HFFc6 (cell line): Measurements from ENCODE around the gene FBP2. TPM values are rescaled to one million over a fixed set of nuclear protein-coding genes. Genes with fewer than 3 reads are reported as not detected.

Source experiments
- DNase-seq: peaks from one replicate; pipeline ENCODE4 v3.0.0-alpha.2; 2018
- H3K27ac Mint-ChIP-seq: 2 replicates; pipeline ENCODE4 v1.8.0; 2020; ENCODE audit warnings: mild to moderate bottlenecking, mixed read lengths
- H3K27me3 Mint-ChIP-seq: 2 replicates; pipeline ENCODE4 v1.8.0; 2021; ENCODE audit warnings: mild to moderate bottlenecking, moderate library complexity, mixed read lengths; ENCODE audit not compliant: insufficient read depth
- H3K36me3 Mint-ChIP-seq: 2 replicates; pipeline ENCODE4 v1.8.0; 2021; ENCODE audit warnings: low read depth, mixed read lengths
- H3K4me1 Mint-ChIP-seq: 2 replicates; pipeline ENCODE4 v1.8.0; 2020; ENCODE audit warnings: low read depth, mixed read lengths
- H3K4me3 Mint-ChIP-seq: 2 replicates; pipeline ENCODE4 v1.8.0; 2020; ENCODE audit warnings: mild to moderate bottlenecking, moderate library complexity, mixed read lengths
- H3K9me3 Mint-ChIP-seq: 2 replicates; pipeline ENCODE4 v1.8.0; 2020; ENCODE audit warnings: mild to moderate bottlenecking, mixed read lengths
- CTCF ChIP-seq: fragments of 200-600 bp; sonication (generic); IDR thresholded peaks from 2 replicates; pipeline ENCODE4 v1.5.0; 2021; ENCODE audit warnings: antibody characterized with exemption, mild to moderate bottlenecking
- total RNA-seq, 6 experiments: library from RNA; stranded (reverse); fragmentation: NEBNext Ultra II Directional; extraction: Animal tissue kit (Norgen Biotek cat#: 25700); gene quantifications; 2 replicates in 1 of 6; 3 replicates in 5 of 6; pipeline ENCODE4 v1.2.3, GENCODE V29; 2021

FBP2 gene
- total RNA-seq, 6 experiments from 2014 or later = not detected

- no peaks in the 10 kb centered on the region for H3K9me3 Mint-ChIP-seq
Observed at GRCh38 chr9:94560237-94560636, 33.4 kb downstream of the FBP2 start.

DNA sequence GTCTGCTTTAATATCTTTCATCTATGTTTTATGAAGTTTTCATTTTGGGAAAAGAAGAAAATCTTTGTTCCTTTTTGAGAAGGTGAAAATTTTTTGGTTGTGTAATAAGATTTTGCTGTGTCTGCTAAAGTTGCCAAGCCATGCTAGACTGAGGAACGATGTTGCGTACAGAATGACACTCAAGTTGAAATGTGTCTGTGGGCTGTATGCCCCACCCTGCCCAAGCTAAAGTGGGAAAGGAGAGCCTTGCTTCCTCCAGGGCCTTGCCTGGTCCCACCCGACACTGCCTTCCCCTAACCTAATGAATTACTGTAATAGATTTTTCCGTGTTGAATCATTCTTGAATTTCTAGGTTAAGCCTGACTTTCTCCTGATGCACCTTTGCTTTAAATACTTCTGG is 36.2 kb downstream of the FBP2 start:
- peaks cover 4% of the 10 kb centered on the region for H3K27me3 Mint-ChIP-seq
- DNase-seq = no peak
- no peaks in the 10 kb centered on the region for H3K36me3 Mint-ChIP-seq
- peaks cover 8% of the 10 kb centered on the region for H3K4me1 Mint-ChIP-seq
- no peaks in the 10 kb centered on the region for H3K9me3 Mint-ChIP-seq
- no peak overlapping the region for H3K4me3 Mint-ChIP-seq
- no peak overlapping the region for H3K27ac Mint-ChIP-seq
- TF ChIP-seq CTCF = no peak

More at GRCh38 chr9:94560237-94560636, 33.4 kb downstream of the FBP2 start:
- H3K4me3 Mint-ChIP-seq = no peak overlapping the region
- H3K36me3 Mint-ChIP-seq = no peaks in the 10 kb centered on the region
- H3K27me3 Mint-ChIP-seq = peaks cover 2% of the 10 kb centered on the region
- DNase-seq = no peak
- H3K4me1 Mint-ChIP-seq = peaks cover 8% of the 10 kb centered on the region
- H3K27ac Mint-ChIP-seq = no peak overlapping the region
- TF ChIP-seq CTCF = no peak

GRCh38 chr9:94554439-94555331 is 38.9 kb downstream of the FBP2 start, which contains the start of gene PCAT7:
Gene PCAT7 (plus strand): TSS chr9:94555083.
- Mint-ChIP-seq H3K4me1 (peaks cover 8% of the 10 kb centered on the region), H3K9me3 (no peaks in the 10 kb centered on the region), H3K27me3 (peaks cover 2% of the 10 kb centered on the region), H3K36me3 (no peaks in the 10 kb centered on the region), H3K4me3 (no peak within 1 kb of the TSS), H3K27ac (no peak within 1 kb of the TSS)
- TF ChIP-seq CTCF = peak; percentile 65
- DNase-seq = peak; percentile 11

- Mint-ChIP-seq H3K4me1 (peaks cover 8% of the 10 kb centered on the region), H3K27me3 (peaks cover 2% of the 10 kb centered on the region)
Observed at GRCh38 chr9:94554078-94554438, 39.6 kb downstream of the FBP2 start.

More at GRCh38 chr9:94554078-94554438, 39.6 kb downstream of the FBP2 start:
- H3K27ac Mint-ChIP-seq = no peak overlapping the region
- H3K4me3 Mint-ChIP-seq = no peak overlapping the region
- no peaks in the 10 kb centered on the region for H3K9me3 Mint-ChIP-seq
- no peaks in the 10 kb centered on the region for H3K36me3 Mint-ChIP-seq
- no peak for DNase-seq
- no peak for TF ChIP-seq CTCF
